OCI-LY7 (cell line): ENCODE results near the gene CD38. TPM values are rescaled to one million over a fixed set of nuclear protein-coding genes. Genes with fewer than 3 reads are reported as not detected.

Experiments used
- BruUV-seq: library from RNA; stranded (reverse); fragments of 400-500 nt; replicated peaks from 2 replicates; lab custom pipeline; 2021; lab: Mats Ljungman, UMichigan
- CTCF ChIA-PET: fragments of 300-600 bp; sonication (Branson Sonifier 250); formaldehyde crosslinking; loops from one replicate; lab custom pipeline; 2022; ENCODE audit warnings: antibody characterized with exemption; ENCODE audit not compliant: unreplicated experiment; lab: Charles Lee
- POLR2A ChIA-PET: fragments of 300-600 bp; sonication (Branson Sonifier 250); formaldehyde crosslinking; loops from one replicate; lab custom pipeline; 2022; ENCODE audit warnings: antibody characterized with exemption; lab: Charles Lee
- DNase-seq: peaks from one replicate; pipeline ENCODE4 v3.0.0-alpha.2; 2015; ENCODE audit warnings: low spot score
- H2AFZ ChIP-seq: fragments of 200-600 bp; sonication (generic), shearing (Covaris generic); 2 replicates; pipeline ENCODE4 v1.6.1; 2014; ENCODE audit warnings: mild to moderate bottlenecking, antibody characterized with exemption, low read length, moderate library complexity
- H3K27ac ChIP-seq: fragments of 200-600 bp; sonication (generic); 2 replicates; pipeline ENCODE4 v1.5.1; 2014; ENCODE audit warnings: mixed run types, low read depth, mild to moderate bottlenecking, moderate library complexity, low read length, inconsistent platforms; ENCODE audit not compliant: poor library complexity, severe bottlenecking
- H3K36me3 ChIP-seq: fragments of 200-600 bp; sonication (generic); 2 replicates; pipeline ENCODE4 v1.6.1; 2014; ENCODE audit warnings: mild to moderate bottlenecking, antibody characterized with exemption, low read length, moderate library complexity, mixed read lengths; ENCODE audit not compliant: insufficient read depth
- H3K4me1 ChIP-seq: fragments of 200-600 bp; sonication (generic); 2 replicates; pipeline ENCODE4 v1.5.1; 2014; ENCODE audit warnings: mild to moderate bottlenecking, low read length; ENCODE audit not compliant: insufficient read depth, poor library complexity, severe bottlenecking
- H3K4me2 ChIP-seq: fragments of 200-600 bp; sonication (generic); 2 replicates; pipeline ENCODE4 v1.6.1; 2014; ENCODE audit warnings: mild to moderate bottlenecking, low read length
- H3K4me3 ChIP-seq: fragments of 200-600 bp; sonication (generic); 2 replicates; pipeline ENCODE4 v1.5.1; 2014; ENCODE audit warnings: mild to moderate bottlenecking, low read depth, low read length; ENCODE audit not compliant: poor library complexity, severe bottlenecking
- H3K79me2 ChIP-seq: fragments of 200-600 bp; sonication (generic); 2 replicates; pipeline ENCODE4 v1.6.1; 2016; ENCODE audit warnings: low read depth, mild to moderate bottlenecking, low read length, moderate library complexity, mixed read lengths; ENCODE audit not compliant: insufficient read depth
- H3K9me2 ChIP-seq: fragments of 200-600 bp; sonication (generic); 2 replicates; pipeline ENCODE4 v1.6.1; 2016; ENCODE audit warnings: mild to moderate bottlenecking, low read length, mixed read lengths; ENCODE audit not compliant: insufficient read depth
- H3K9me3 ChIP-seq: fragments of 200-600 bp; sonication (generic); 2 replicates; pipeline ENCODE4 v1.6.1; 2014; ENCODE audit warnings: mild to moderate bottlenecking, mixed run types, low read length, mixed read lengths
- H4K20me1 ChIP-seq: fragments of 200-600 bp; sonication (generic); 2 replicates; pipeline ENCODE4 v1.6.1; 2014; ENCODE audit warnings: mild to moderate bottlenecking, antibody characterized with exemption, low read length, moderate library complexity, mixed read lengths; ENCODE audit not compliant: insufficient read depth
- CTCF ChIP-seq: fragments of 200-600 bp; sonication (generic); conservative IDR thresholded peaks from 2 replicates; pipeline ENCODE4 v1.5.1; 2014; ENCODE audit warnings: mild to moderate bottlenecking, antibody characterized with exemption, low read length, moderate library complexity, mixed read lengths
- EZH2phosphoT487 ChIP-seq: fragments of 200-600 bp; sonication (generic); IDR thresholded peaks from 2 replicates; pipeline ENCODE4 v1.6.1; 2018; ENCODE audit warnings: low read depth, borderline replicate concordance, mild to moderate bottlenecking, mixed run types, antibody characterized with exemption, low read length, moderate library complexity, mixed read lengths
- intact Hi-C: fragments of 100-400 bp; cut with micrococcal nuclease; formaldehyde crosslinking; loops from one replicate; pipeline ENCODE4 v1.10.0; 2022; ENCODE audit not compliant: unreplicated experiment
- total RNA-seq, 2 experiments: library from RNA; depleted of rRNA in 1 of 2; stranded (reverse); fragments of >200 nt in 1 of 2; shearing (Covaris generic) in 1 of 2; gene quantifications; 2 replicates each; pipeline ENCODE4 v1.2.3, GENCODE V29; 2014 to 2022

CD38 gene
- total RNA-seq, 2 experiments from 2014 or later, result 92.0 to 176 TPM

DNA sequence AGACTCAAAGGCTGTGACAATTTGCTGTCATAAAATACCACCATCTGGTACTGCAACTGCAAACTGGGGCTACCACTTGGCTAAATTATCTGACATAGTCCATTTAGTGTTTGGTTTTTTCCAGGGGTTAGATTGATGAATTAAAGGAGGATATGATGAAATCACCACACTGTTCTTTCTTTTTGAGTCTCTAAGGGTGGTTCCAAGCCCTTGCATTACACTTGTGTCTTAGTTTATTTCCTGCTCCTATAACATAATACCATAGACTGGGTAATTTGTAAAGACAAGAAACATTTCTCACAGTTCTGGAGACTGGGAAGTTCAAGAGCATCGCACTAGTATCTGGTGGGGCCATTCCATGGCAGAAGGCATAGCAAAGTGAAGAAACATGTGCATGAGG, 32.0 kb upstream of the CD38 start:
- POLR2A ChIA-PET, result no interaction called here
- Histone ChIP-seq H4K20me1 (no peaks in the 10 kb centered on the region), H3K9me2 (no peaks in the 10 kb centered on the region), H2AFZ (no peak overlapping the region), H3K4me1 (no peaks in the 10 kb centered on the region), H3K36me3 (peaks cover 4% of the 10 kb centered on the region; the same call in 1 of the 2 replicates), H3K79me2 (no peaks in the 10 kb centered on the region), H3K9me3 (peaks cover 34% of the 10 kb centered on the region; the same call in 1 of the 2 replicates), H3K4me2 (no peak overlapping the region), H3K27ac (no peak overlapping the region), H3K4me3 (no peak overlapping the region)
- CTCF ChIA-PET, result no interaction called here
- no peak for TF ChIP-seq EZH2phosphoT487
- no peak for TF ChIP-seq CTCF
- DNase-seq, result no peak
- intact Hi-C loops, result no loop called here
- BruUV-seq, result no TSS peak

DNA sequence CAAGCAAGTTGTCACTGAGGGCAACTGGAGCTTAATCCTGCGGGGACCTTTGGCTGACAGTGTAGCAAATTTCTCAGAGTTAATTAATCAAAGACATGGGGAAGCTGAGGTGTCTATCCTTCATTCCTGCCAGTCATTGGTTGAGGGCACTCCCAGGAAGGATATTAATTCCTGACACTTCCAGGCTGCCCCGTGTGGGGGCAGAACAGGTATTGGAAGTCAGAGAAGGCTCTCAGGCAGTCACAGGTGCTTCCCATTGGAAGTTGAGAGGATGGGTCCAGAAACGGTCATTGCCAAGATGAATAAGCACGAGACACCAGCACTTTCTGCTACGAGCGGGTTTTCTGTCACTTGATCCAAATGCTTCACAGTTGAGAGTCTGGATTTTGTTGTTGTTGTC, 29.1 kb upstream of the CD38 start:
- CTCF ChIA-PET, result interaction anchor here (0.8 to 1.6 kb wide), 2 partner anchors 7 to 9 kb away, joined by 3 to 6 read pairs; no protein-coding TSS in a partner anchor

More for the DNA sequence above, 29.1 kb upstream of the CD38 start:
- no TSS peak for BruUV-seq
- intact Hi-C loops, result no loop called here
- H3K9me2 ChIP-seq, result no peaks in the 10 kb centered on the region
- no peak overlapping the region for H3K4me3 ChIP-seq
- no peaks in the 10 kb centered on the region for H3K79me2 ChIP-seq
- no peak for DNase-seq
- peaks cover 3% of the 10 kb centered on the region for H3K4me1 ChIP-seq
- no peaks in the 10 kb centered on the region for H3K36me3 ChIP-seq
- no peaks in the 10 kb centered on the region for H4K20me1 ChIP-seq
- peaks cover 10% of the 10 kb centered on the region; the same call in 1 of the 2 replicates for H3K9me3 ChIP-seq
- no peak overlapping the region for H3K27ac ChIP-seq
- no peak for TF ChIP-seq CTCF
- TF ChIP-seq EZH2phosphoT487, result no peak
- no peak overlapping the region for H3K4me2 ChIP-seq
- POLR2A ChIA-PET, result interaction anchor here (0.6 to 1.6 kb wide), 3 partner anchors 9 to 1890 kb away, joined by 3 read pairs; no protein-coding TSS in a partner anchor
- no peak overlapping the region for H2AFZ ChIP-seq
